ENCODE results near the gene DNAH14.

- TF ChIP-seq EZH2 (IDR thresholded peaks at IDR 0.05; ENCODE audit: borderline replicate concordance, insufficient read depth, low read length, poor library complexity, severe bottlenecking) = no peak
- no peak for TF ChIP-seq POLR2AphosphoS5 (IDR thresholded peaks at IDR 0.05)
- TF ChIP-seq CTCF (IDR thresholded peaks at IDR 0.05; ENCODE audit: poor library complexity, severe bottlenecking) = no peak
- no peak for TF ChIP-seq RAD21 (conservative IDR thresholded peaks at IDR 0.05)
- no peak for TF ChIP-seq REST (IDR thresholded peaks at IDR 0.05; ENCODE audit: borderline replicate concordance)
Observed at GRCh38 chr1:225257081-225257480, 327.6 kb downstream of the DNAH14 start.
